DMS153 treated with DMSO at 0.1 percent for 48 hours (cell line): ENCODE results near the gene UGP2.
"Not testable (repeated sequence)": the region's sequence is repeated elsewhere in the genome, so short reads cannot be mapped to it uniquely, and the experiment has no call there.

Experiments used
- DNase-seq: peaks from one replicate; lab custom pipeline; 2025; ENCODE audit not compliant: unreplicated experiment; lab: John Stamatoyannopoulos, UW

The UGP2 gene

GRCh38 chr2:63891488-63892030 is 49.9 kb downstream of the UGP2 start:
- DNase-seq, result no peak

- DNase-seq, result no peak
Measured at GRCh38 chr2:63893163-63893562, 51.5 kb downstream of the UGP2 start.

GRCh38 chr2:63894167-63894566 is 52.5 kb downstream of the UGP2 start:
- no peak for DNase-seq

- DNase-seq, result no peak
Measured at GRCh38 chr2:63898839-63899238, 57.1 kb downstream of the UGP2 start.

- DNase-seq, result no peak
Measured at GRCh38 chr2:63899639-63900038, 57.9 kb downstream of the UGP2 start.

GRCh38 chr2:63902149-63902548 is 60.5 kb downstream of the UGP2 start:
- no peak for DNase-seq

- DNase-seq, result no peak
Measured at GRCh38 chr2:63903003-63903402, 61.3 kb downstream of the UGP2 start.

GRCh38 chr2:63914311-63914710 is 72.6 kb downstream of the UGP2 start:
- no peak for DNase-seq

GRCh38 chr2:63926815-63927214 is 85.1 kb downstream of the UGP2 start:
- DNase-seq, result peak; percentile 13

- DNase-seq, result not testable (repeated sequence)
Measured at GRCh38 chr2:63932104-63932503, 90.4 kb downstream of the UGP2 start.
